CD4-positive, alpha-beta T cell treated with Interleukin-4 for 1 hour (primary cell): Measurements from ENCODE around the gene LY6G5B.

Experiments used
- DNase-seq, 2 donors: peaks; one replicate each; pipeline ENCODE4 v3.0.0-alpha.2; 2020 to 2022

LY6G5B gene

DNA sequence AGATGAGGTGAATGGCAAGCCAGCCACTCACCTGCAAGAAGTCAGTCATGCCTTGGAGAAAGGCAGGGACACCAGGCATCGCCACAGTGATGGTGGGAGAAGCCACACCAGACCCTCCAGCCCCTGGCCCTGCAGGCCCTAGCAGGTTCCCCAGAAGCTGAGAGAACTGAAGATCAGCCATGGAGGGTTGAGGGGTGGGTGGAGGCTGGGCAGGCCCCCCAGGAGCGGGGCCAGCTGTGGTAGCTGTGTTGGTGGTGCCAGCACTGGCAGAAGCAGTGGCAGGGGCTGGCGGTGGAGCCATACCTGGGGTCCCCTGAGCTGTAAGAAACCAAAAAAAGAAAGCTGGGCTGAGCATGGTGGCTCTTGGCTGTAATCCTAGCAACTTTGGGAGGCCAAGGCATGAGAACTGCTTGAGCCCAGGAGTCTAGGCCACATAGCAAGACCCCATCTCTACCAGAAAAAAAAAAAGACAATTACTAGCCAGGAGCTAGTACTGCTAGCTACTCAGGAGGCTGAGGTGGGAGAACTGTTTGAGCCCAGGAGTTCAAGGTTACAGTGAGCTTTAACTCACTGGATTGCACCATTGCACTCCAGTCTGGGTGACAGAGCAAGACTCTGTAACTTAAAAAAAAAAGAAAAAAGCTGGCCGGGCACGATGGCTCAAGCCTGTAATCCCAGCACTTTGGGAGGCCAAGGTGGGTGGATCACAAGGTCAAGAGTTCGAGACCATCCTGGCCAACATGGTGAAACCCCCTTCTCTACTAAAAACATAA lies 26.8 kb upstream of the LY6G5B start:
- DNase-seq, result no peak

DNA sequence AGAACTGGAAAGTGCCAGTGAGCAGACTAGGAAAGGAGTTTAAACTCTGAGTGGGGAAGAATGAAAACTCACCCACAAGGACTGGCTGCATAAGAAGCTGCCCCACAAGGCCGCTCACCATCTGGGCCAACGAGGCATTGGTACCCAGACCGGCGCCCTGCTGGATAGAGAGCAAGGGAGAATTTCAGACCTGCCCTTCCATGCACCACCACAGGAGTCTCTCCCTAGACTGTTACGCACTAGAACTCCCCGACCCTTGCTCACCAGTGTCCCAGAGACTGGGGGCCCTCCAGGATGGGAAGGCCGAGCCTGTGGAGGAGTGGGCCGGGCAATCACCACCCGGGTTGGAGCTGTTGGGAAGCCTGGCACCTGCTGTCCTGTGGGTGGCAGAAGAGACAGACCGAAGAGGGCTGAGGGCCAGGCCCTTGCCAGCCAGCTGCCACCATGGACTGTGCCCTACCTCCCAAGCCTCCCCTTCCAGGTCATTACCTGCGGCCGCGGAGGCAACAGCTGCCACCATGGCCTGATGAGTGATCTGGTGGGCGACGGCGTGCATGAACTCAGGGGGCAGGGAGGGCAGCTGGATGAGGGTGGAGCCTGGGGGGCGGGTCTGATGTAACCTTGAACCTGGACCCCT lies 25.8 kb upstream of the LY6G5B start:
- DNase-seq, result no peak

DNA sequence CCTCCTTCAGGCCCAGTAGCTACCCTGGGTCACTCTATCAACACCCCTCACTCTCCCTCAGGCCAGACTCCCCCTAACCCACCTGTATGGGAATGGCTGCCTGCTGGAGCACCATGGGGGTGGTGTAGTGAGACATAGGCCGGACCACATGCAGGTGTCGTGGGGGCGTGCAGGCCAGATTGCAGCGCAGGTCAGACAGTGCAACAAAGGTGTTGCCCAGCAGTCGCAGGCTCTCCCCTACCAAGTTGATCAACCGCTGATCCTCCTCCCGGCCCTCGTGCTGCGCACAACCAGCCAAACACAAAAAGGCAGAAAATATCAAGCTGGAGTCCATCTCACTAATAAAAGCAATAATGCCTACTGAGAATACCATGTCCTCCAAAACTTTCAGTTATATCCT lies 24.5 kb upstream of the LY6G5B start:
- no peak for DNase-seq

DNA sequence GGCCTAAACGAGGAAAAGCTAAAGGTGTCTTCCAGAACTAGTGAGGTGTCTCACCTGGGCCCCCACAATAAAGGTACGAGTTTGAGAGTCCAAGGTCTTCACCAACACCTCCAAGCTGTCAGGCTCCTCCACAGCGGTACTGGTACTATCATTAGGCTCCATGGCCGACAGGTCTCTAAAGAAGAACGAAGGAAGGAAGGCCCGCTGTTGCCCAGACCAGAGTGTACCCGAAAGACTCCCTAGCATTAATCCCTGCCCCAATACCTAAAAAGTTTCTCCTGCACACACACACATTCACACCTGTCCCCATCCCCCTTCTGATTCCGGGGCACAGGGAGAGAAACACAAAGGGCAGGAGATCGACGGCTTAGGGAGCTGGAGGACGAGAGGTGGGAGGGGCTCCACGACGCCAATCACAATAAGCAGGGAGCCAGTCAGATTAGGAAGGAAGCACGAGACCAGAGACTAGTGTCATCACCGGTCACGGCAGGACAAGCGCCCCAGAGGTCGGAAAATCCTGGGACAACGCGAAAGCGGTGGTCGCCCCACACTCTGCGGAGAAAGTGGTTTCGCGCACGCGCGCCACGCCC lies 18.1 kb upstream of the LY6G5B start:
- no peak for DNase-seq

- DNase-seq, result peak in 1 of 2 donors; percentile 92
Observed at GRCh38 chr6:31652925-31653724, 16.7 kb upstream of the LY6G5B start.

GRCh38 chr6:31654574-31655348 lies 15.0 kb upstream of the LY6G5B start:
- DNase-seq, result no peak

- no peak for DNase-seq
Observed at GRCh38 chr6:31655349-31656237, 14.2 kb upstream of the LY6G5B start, which contains the start of gene APOM. TSS of gene APOM (plus strand) at chr6:31655894. CDS start at chr6:31655967, 73 bp downstream.

GRCh38 chr6:31657406-31658157 lies 12.2 kb upstream of the LY6G5B start:
- peak; percentile 26 to 43 for DNase-seq

DNA sequence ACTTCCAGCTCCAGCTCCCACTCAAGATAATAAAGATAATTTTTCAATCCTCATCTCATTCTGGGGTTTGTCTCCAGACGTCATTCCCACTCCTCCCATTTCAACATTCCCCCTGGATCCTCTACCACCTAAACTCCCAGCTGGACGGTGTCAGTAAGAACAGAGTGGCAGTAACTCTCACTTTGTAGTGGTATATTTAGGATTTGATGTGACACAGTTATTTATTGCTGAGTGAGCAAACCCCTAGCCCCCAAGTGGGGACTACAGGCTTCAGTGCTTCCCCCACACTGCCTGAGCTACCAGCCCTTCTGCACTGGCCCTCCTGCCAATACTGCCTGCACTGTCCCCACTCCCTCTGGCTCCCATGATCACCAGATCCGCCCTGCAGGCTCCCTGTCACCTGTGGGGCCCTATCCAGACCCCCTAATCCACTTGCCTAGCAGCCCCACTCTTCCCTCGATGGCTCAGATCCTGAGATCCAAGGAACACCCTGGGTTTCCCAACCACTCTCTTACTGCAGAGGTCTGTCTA lies 11.6 kb upstream of the LY6G5B start:
- no peak for DNase-seq

- DNase-seq, result no peak
Observed at GRCh38 chr6:31658983-31659648, 10.7 kb upstream of the LY6G5B start.

GRCh38 chr6:31659649-31660380 lies 10.0 kb upstream of the LY6G5B start:
- peak; percentile 43 to 70 for DNase-seq

GRCh38 chr6:31660381-31661261 lies 9.2 kb upstream of the LY6G5B start, which contains the start of gene C6orf47:
TSS of gene C6orf47 (minus strand) at chr6:31660778. CDS start at chr6:31659947, 831 bp downstream.
- DNase-seq, result peak; percentile 76

DNA sequence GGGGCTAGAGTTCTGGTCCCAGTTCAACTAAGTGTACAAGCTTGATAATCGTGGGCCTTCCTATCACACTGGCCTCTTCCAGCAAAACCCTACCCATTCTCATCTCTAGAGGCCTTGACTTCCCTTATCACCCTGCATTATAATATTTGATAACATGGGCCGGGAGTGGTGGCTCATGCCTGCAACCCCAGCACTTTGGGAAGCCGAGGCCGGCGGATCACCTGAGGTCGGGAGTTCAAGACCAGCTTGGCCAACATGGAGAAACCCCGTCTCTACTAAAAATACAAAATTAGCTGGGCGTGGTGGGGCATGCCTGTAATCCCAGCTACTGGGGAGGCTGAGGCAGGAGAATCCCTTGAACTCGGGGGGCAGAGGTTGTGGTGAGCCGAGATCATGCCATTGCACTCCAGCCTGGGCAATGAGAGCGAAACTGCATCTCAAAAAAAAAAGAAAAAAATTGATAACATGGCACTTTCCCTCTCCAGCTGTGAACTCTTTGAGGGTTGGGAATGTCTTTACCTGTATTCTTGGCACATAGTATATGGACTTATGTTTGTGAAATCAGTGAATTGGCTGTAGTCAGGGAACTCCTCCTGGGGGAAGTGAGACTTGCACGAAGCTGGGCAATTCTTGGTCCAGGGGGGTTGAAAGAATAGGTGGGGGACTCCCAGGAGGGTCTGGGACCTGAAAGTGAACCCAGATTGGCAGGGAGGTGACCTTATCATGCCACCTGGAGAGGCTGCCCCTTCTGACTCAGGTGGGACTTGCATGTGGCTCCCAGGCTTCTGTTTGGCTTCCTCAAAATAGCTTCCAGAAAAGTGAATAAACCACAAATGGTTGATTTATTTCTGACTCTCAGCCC lies 8.3 kb upstream of the LY6G5B start:
- DNase-seq, result no peak

DNA sequence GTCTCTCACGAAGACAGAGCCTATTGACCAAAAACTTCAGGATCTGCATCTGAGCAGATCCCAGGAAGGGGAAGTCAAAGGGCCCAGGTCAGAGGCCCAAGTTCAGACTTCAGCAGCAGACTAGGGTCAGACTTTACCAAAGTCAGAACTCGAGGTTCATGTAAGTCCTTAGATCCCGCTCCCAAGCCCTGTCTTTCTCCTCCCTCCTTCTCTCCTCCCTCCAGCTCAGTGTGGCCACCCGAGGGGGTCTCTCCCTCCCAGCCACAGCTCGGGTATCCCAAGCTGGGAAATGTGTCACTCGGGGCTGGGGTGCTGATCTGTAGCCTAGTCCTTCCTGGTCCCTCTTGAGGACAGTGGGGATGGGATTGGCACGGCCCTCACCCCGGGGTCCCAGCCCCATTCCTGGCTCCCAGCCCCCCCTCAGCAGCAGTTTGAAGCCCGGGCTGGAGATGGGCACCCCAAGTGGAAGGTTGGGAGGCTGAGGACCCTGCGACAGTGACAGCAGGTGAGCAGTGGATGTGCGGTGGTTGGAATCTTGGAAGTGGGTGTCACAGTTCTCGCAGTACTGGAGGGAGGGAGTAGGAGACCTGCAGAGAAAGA lies 7.6 kb upstream of the LY6G5B start:
- DNase-seq, result no peak

DNA sequence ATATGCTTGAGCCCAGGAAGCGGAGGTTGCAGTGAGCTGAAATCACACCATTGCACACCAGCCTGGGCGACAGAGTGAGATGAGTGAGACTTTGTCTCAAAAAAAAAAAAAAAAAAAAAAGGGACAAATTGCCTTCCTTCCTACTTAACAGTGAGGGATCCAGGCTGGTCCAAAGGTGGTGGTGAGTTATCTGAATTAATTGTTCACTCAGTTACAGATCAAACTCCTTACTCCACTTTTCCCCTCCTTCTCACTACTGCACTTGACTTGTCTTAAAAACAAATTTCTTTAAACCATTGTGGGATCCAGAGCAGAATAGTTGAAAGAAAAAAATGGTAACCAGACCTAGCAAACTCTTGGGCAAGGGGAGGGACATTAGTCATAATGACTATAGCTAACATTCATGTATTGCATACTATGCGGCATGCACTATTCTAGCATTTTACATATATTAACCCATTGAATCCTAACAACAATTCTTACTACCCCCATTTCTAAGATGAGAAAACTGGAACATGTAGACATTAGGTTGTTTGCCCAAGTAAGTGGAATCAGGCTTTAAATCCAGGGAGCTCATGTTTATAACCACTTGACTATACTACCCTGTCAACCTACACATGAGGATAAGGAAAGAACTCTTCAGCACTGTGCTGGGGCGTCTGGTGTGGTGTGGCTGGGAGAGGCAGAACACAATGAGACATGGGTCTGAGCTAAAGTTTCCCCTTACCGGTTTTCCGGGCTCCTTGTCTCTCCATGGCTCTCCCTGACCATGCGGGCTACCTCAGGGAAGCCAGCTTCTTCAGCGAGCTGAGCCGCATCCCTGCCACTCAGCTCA lies 6.4 kb upstream of the LY6G5B start:
- DNase-seq, result no peak
